Adrenal gland (tissue), 12 donors: ENCODE measurements around the gene HNRNPDL. TPM values are rescaled to one million over a fixed set of nuclear protein-coding genes. Genes with fewer than 3 reads are reported as not detected.

Experiments used
- DNase-seq, 7 donors: peaks; one replicate each; pipeline ENCODE4 v3.0.0-alpha.2; 2019 to 2020
- H3K27ac ChIP-seq, 5 donors: fragments of 200-600 bp; sonication (generic) in 4 of 5; 1 replicate in 3 of 5; 2 replicates in 2 of 5; pipeline versions ENCODE4 v1.5.1 to v1.8.0; 2016 to 2020; ENCODE audit warnings: mild to moderate bottlenecking in 1 of 5
- H3K27me3 ChIP-seq: fragments of 200-600 bp; 2 replicates; pipeline ENCODE4 v1.8.0; 2021
- H3K36me3 ChIP-seq, 2 donors: fragments of 200-600 bp; replicated peaks in 1 of 2; 1 replicate in 1 of 2; 2 replicates in 1 of 2; pipeline versions ENCODE4 v1.5.1 to v1.8.0; 2018 to 2022
- H3K4me1 ChIP-seq, 2 donors: fragments of 200-600 bp; replicated peaks in 1 of 2; 1 replicate in 1 of 2; 2 replicates in 1 of 2; pipeline versions ENCODE4 v1.5.1 to v1.8.0; 2018 to 2021
- H3K4me3 ChIP-seq, 4 donors: fragments of 200-600 bp; sonication (generic) in 3 of 4; one replicate each; pipeline ENCODE4 v1.5.1; 2016 to 2018
- H3K9me3 ChIP-seq, 3 donors: fragments of 200-600 bp; sonication (generic) in 1 of 3; replicated peaks in 1 of 3; 1 replicate in 2 of 3; 2 replicates in 1 of 3; pipeline versions ENCODE4 v1.5.1 to v1.8.0; 2016 to 2021
- POLR2A ChIP-seq, 2 donors: fragments of 450-650 bp; IDR thresholded peaks; one replicate each; pipeline ENCODE4 v1.6.1; 2017; ENCODE audit warnings: antibody characterized with exemption in 2 of 2, mild to moderate bottlenecking in 2 of 2, moderate library complexity in 1 of 2
- WGBS, 4 donors: extraction: QIAGEN DNeasy Blood & Tissue Kit in 2 of 4; methylation state at CpG; one replicate each; pipeline versions ENCODE4 v1.1.5 to v1.1.7; 2013 to 2017; 5-methylcytosine and 5-hydroxymethylcytosine counted together
- intact Hi-C, 2 donors: fragments of 100-400 bp; cut with DNase I; formaldehyde crosslinking; loops; one replicate each; pipeline versions ENCODE4 v1.14.1 to v1.15.0; 2022 to 2023
- polyA plus RNA-seq, 3 donors: library from polyadenylated mRNA; stranded (reverse); fragments of 200-250 nt in 2 of 3; fragments of 350-450 nt in 1 of 3; fragmentation: Illumina TruSeq in 1 of 3; extraction: RNeasy Lipid Tissue Mini Kit (QIAGEN cat#74804) in 1 of 3; gene quantifications; one replicate each; pipeline ENCODE4 v1.2.3, GENCODE V29; 2013 to 2014
- total RNA-seq, 9 donors: library from RNA; depleted of rRNA in 4 of 9; stranded (reverse); fragments of >200 nt in 4 of 9; fragments of 120-200 nt in 1 of 9; fragmentation: NEBNext Ultra II Directional in 1 of 9; extraction: Animal tissue kit (Norgen Biotek cat#: 25700) in 1 of 9; gene quantifications; one replicate each; pipeline versions ENCODE4 v1.1.0 to v1.2.4, GENCODE V29; 2013 to 2023
- TF ChIP-seq, protein P1 (sequence below), 6 experiments: fragments of 450-650 bp in 4 of 6; fragments of 200-600 bp in 2 of 6; sonication (generic) in 1 of 6; IDR thresholded peaks; 1 replicate in 5 of 6; 2 replicates in 1 of 6; pipeline versions ENCODE4 v1.5.1 to v1.8.0; 2016 to 2021; ENCODE audit warnings: antibody characterized with exemption in 6 of 6, mild to moderate bottlenecking in 2 of 6, moderate library complexity in 1 of 6
- donor health status: healthy with polysubstance abuse.
- donor health status: Bipolar disorder and iron deficiency.
- donor health status: DM: yes; HTN: yes; CAD: no.
- donor health status: DM: no; HTN: no; CAD: no.
- donor health status: DM: no; HTN: no; CAD: no.
- donor health status: DM: yes; HTN: yes; CAD: no.

Gene HNRNPDL
- total and polyA plus RNA-seq, 12 donors: 76.2 to 285 (median 176) TPM

DNA sequence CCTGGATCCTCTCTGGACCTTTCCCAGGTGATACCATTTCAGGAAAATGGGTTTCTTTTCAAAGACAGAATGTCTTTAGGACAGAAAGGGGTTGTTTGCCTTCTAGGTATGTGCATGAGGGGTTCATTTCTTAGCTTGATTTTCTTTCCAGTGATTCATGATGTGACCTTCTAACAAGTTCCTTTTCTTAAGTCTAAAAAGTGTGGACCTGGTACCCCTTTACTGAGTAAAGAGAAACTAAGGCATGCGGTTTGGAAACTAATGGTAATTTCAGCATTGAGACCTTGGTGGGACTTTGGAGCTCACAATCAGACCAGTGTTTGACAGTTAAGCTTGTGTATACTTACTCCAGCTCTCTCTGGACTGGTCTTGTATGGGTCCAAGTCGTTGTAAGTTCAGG, 8.8 kb upstream of the HNRNPDL start:
- intact Hi-C loops: no loop called here
- H3K9me3 ChIP-seq: no peaks in the 10 kb centered on the region
- no peaks in the 10 kb centered on the region for H3K4me1 ChIP-seq
- no peak for DNase-seq
- no peak overlapping the region for H3K4me3 ChIP-seq
- TF ChIP-seq POLR2A (IDR thresholded peaks at IDR 0.05): no peak
- TF ChIP-seq, protein P1, sequence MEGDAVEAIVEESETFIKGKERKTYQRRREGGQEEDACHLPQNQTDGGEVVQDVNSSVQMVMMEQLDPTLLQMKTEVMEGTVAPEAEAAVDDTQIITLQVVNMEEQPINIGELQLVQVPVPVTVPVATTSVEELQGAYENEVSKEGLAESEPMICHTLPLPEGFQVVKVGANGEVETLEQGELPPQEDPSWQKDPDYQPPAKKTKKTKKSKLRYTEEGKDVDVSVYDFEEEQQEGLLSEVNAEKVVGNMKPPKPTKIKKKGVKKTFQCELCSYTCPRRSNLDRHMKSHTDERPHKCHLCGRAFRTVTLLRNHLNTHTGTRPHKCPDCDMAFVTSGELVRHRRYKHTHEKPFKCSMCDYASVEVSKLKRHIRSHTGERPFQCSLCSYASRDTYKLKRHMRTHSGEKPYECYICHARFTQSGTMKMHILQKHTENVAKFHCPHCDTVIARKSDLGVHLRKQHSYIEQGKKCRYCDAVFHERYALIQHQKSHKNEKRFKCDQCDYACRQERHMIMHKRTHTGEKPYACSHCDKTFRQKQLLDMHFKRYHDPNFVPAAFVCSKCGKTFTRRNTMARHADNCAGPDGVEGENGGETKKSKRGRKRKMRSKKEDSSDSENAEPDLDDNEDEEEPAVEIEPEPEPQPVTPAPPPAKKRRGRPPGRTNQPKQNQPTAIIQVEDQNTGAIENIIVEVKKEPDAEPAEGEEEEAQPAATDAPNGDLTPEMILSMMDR (IDR thresholded peaks at IDR 0.05): no peak
- no peak overlapping the region for H3K27ac ChIP-seq
- no peaks in the 10 kb centered on the region for H3K36me3 ChIP-seq
- 92 to 100% (median 98%) methylated on average over 2 of the region's 2 CpGs for WGBS, 4 donors
- no peaks in the 10 kb centered on the region for H3K27me3 ChIP-seq

- WGBS, 4 donors: 92 to 94% (median 93%) methylated on average over 4 of the region's 4 CpGs
These were observed 7.2 kb upstream of the HNRNPDL start for GRCh38 chr4:82437285-82438005.

DNA sequence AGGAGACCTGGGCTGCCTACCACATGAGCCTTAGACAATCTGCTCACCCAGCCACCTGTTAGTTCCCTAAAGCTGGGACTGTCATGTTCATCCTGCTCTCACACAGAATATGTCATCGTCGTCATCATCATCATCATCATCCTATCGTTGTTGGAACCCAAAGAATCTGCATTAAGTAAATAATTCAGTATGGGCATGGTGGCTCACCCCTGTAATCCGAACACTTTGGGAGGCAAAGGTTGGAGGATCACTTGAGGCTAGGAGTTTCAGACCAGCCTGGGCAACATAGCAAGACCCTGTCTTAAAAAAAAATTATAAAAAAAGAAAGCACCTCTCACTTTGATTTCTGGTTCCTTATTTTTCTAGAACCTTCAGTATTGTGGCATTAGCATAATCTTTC, 6.5 kb upstream of the HNRNPDL start:
- intact Hi-C loops: no loop called here
- 95 to 97% (median 97%) methylated on average over 4 of the region's 4 CpGs for WGBS, 4 donors

More at GRCh38 chr4:82437285-82438005, 7.2 kb upstream of the HNRNPDL start:
- Histone ChIP-seq H3K4me3 (no peak overlapping the region), H3K36me3 (no peaks in the 10 kb centered on the region), H3K4me1 (no peaks in the 10 kb centered on the region), H3K27ac (no peak overlapping the region), H3K9me3 (no peaks in the 10 kb centered on the region), H3K27me3 (no peaks in the 10 kb centered on the region)
- TF ChIP-seq, protein P1 (IDR thresholded peaks at IDR 0.05): no peak
- no peak for TF ChIP-seq POLR2A (IDR thresholded peaks at IDR 0.05)
- intact Hi-C loops: no loop called here
- DNase-seq: no peak

GRCh38 chr4:82436130-82436529, 5.9 kb upstream of the HNRNPDL start:
- TF ChIP-seq, protein P1 (IDR thresholded peaks at IDR 0.05): no peak
- no peak for TF ChIP-seq POLR2A (IDR thresholded peaks at IDR 0.05)
- H3K4me1 ChIP-seq: peaks cover 0 to 5% of the 10 kb centered on the region in 2 donors
- H3K27me3 ChIP-seq: no peaks in the 10 kb centered on the region
- intact Hi-C loops: no loop called here
- H3K36me3 ChIP-seq: no peaks in the 10 kb centered on the region
- 87 to 96% (median 94%) methylated on average over 5 of the region's 5 CpGs for WGBS, 4 donors
- DNase-seq: no peak
- no peak overlapping the region for H3K4me3 ChIP-seq
- no peak overlapping the region for H3K27ac ChIP-seq
- H3K9me3 ChIP-seq: no peaks in the 10 kb centered on the region

More for the DNA sequence above, 6.5 kb upstream of the HNRNPDL start:
- Histone ChIP-seq H3K4me3 (no peak overlapping the region), H3K27me3 (no peaks in the 10 kb centered on the region), H3K4me1 (no peaks in the 10 kb centered on the region), H3K36me3 (no peaks in the 10 kb centered on the region), H3K27ac (no peak overlapping the region), H3K9me3 (no peaks in the 10 kb centered on the region)
- TF ChIP-seq POLR2A (IDR thresholded peaks at IDR 0.05): no peak
- TF ChIP-seq, protein P1 (IDR thresholded peaks at IDR 0.05): no peak
- no peak for DNase-seq
